ENCODE data around the gene UBTD1.

UBTD1 gene

GRCh38 chr10:97582169-97582568, 83.4 kb downstream of the UBTD1 start:
- 0 out of 2 replicates have a peak overlapping the region, but pooled peaks have one; percentile 18 for H3K27ac ChIP-seq
- ChIA-PET CTCF (no interaction called here), POLR2A (ENCODE audit: low non-redundant PET) (no interaction called here)
- TF ChIP-seq CTCF (conservative IDR thresholded peaks at IDR 0.05; ENCODE audit: low read depth), result no peak
- DNase-seq (ENCODE audit: low spot score), result no peak

GRCh38 chr10:97583476-97583875, 84.8 kb downstream of the UBTD1 start:
- H3K27ac ChIP-seq, result peak overlapping the region; percentile 75
- no peak for TF ChIP-seq CTCF (conservative IDR thresholded peaks at IDR 0.05; ENCODE audit: low read depth)
- ChIA-PET POLR2A (ENCODE audit: low non-redundant PET) (interaction anchor here (0.6 to 0.9 kb wide), 3 partner anchors 15 to 88 kb away, joined by 3 read pairs; no protein-coding TSS in a partner anchor), CTCF (interaction anchor here (0.5 to 1.5 kb wide), 4 partner anchors 11 to 208 kb away, joined by 3 to 5 read pairs (median 4); partner anchors contain the start of gene ANKRD2)
- DNase-seq (ENCODE audit: low spot score), result no peak

DNA sequence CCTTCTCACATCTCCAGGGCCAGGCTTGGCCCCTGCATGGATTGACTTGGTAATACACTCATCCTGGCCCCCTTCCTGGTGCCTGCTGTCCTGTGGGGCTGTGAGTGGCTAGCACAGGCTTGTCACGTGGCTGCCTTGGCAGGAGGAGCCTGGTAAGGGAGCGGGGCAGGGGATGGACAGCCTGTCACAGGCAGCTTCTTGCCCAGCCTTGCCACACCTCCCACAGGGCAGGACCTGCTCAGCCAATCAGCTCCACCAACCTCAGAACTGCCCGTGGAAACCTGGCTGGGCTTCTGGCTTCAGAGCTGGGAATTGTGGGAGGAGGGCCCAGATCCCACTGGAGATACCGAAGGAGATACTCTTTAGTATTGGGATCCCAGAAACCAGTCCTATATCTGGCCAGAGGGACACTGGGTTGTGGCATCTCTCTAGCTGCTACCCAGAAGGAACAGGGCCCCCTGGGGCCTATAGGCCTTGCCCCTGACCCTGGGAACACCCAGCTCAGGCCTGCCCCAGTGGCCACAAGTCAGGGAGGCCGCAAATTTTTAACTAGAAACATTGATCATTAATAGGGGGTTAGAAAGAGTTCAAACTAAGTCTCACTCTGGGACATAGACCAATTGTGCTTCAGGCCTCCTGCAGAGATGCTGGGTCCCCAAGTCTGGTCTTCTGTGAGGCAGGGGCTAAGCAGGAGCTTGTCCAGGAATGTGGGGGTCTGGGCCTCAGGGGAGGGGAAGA, 85.5 kb downstream of the UBTD1 start, which contains the start of gene HOGA1:
Gene HOGA1 (plus strand): TSS at position 330 of the 738 bp plus-strand sequence. CDS start 315 bp downstream, at position 645.
- no peak for TF ChIP-seq CTCF (conservative IDR thresholded peaks at IDR 0.05; ENCODE audit: low read depth)
- peak within 1 kb of the TSS; percentile 75 for H3K27ac ChIP-seq
- POLR2A ChIA-PET (ENCODE audit: low non-redundant PET), result interaction anchor here (0.6 to 0.9 kb wide), 3 partner anchors 14 to 87 kb away, joined by 3 read pairs; no protein-coding TSS in a partner anchor
- peak; percentile 95 for DNase-seq (ENCODE audit: low spot score)
- CTCF ChIA-PET, result interaction anchor here (0.6 to 1.5 kb wide), 5 partner anchors 12 to 1523 kb away, joined by 3 to 5 read pairs (median 3); partner anchors contain the start of gene ANKRD2

GRCh38 chr10:97584798-97585438, 86.2 kb downstream of the UBTD1 start:
- TF ChIP-seq CTCF (conservative IDR thresholded peaks at IDR 0.05; ENCODE audit: low read depth), result no peak
- peak overlapping the region; percentile 75 for H3K27ac ChIP-seq
- ChIA-PET CTCF (interaction anchor here (0.6 to 0.7 kb wide), 2 partner anchors 12 to 1524 kb away, joined by 3 read pairs; no protein-coding TSS in a partner anchor), POLR2A (ENCODE audit: low non-redundant PET) (no interaction called here)
- DNase-seq (ENCODE audit: low spot score), result no peak

DNA sequence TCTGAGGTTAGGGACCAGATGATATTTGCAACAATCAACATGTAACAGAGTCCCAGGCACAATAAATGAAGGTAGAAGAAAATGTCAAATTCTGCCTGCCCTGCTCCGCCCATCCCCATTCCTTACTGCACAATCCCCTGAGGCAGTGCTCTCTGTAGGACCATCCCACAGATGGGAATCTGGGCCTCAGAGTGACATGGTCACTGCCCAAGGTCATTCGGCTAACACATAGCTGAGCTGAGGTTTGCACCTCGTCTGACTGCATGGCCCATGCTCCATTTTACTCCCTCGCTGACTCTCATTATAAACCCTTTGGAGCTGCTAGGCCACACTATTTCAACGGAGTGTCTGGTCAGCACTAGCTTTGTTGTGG, 86.7 kb downstream of the UBTD1 start:
- no peak for DNase-seq (ENCODE audit: low spot score)
- H3K27ac ChIP-seq, result peak overlapping the region; percentile 75
- CTCF ChIA-PET, result no interaction called here
- no peak for TF ChIP-seq CTCF (conservative IDR thresholded peaks at IDR 0.05; ENCODE audit: low read depth)
- POLR2A ChIA-PET (ENCODE audit: low non-redundant PET), result no interaction called here

GRCh38 chr10:97587183-97587582, 88.5 kb downstream of the UBTD1 start:
- DNase-seq (ENCODE audit: low spot score), result no peak
- no peak overlapping the region for H3K27ac ChIP-seq
- POLR2A ChIA-PET (ENCODE audit: low non-redundant PET), result no interaction called here
- CTCF ChIA-PET, result no interaction called here
- no peak for TF ChIP-seq CTCF (conservative IDR thresholded peaks at IDR 0.05; ENCODE audit: low read depth)
